ENCODE data around the gene SSC5D.
"Not testable (repeated sequence)": the region's sequence is repeated elsewhere in the genome, so short reads cannot be mapped to it uniquely, and the experiment has no call there.

The SSC5D gene

DNA sequence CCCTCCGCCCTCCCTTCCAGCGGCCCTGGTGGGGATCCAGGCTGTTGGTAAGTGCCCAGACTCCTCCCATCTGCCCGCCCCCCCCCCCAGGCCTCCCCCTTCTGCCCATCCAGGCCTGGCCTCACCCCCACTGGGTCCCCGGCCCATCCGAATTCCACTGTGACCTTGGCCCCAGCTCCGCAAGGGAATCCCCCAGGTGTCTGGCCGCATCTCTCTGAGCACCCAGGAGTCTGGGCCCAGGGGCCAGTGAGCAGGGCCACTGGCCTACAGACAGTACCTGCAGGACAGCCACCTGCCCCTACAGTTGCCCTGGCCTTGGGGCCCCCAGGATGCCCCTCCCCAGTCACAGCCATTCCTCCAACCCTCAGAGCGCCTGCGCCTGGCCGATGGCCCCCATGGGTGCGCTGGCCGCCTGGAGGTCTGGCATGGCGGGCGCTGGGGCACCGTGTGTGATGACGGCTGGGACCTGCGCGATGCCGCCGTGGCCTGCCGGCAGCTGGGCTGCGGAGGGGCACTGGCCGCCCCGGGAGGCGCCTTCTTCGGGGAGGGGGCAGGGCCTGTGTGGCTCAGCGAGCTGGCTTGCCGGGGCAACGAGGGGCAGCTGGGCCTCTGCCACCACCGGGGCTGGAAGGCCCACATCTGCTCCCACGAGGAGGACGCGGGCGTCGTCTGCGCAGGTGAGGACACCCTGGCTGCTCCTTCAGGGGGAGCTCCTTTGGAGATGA lies 912 bp downstream of the SSC5D start:
- no peak for DNase-seq

- DNase-seq = no peak
These were observed 1.7 kb downstream of the SSC5D start for GRCh38 chr19:55489711-55490477.

DNA sequence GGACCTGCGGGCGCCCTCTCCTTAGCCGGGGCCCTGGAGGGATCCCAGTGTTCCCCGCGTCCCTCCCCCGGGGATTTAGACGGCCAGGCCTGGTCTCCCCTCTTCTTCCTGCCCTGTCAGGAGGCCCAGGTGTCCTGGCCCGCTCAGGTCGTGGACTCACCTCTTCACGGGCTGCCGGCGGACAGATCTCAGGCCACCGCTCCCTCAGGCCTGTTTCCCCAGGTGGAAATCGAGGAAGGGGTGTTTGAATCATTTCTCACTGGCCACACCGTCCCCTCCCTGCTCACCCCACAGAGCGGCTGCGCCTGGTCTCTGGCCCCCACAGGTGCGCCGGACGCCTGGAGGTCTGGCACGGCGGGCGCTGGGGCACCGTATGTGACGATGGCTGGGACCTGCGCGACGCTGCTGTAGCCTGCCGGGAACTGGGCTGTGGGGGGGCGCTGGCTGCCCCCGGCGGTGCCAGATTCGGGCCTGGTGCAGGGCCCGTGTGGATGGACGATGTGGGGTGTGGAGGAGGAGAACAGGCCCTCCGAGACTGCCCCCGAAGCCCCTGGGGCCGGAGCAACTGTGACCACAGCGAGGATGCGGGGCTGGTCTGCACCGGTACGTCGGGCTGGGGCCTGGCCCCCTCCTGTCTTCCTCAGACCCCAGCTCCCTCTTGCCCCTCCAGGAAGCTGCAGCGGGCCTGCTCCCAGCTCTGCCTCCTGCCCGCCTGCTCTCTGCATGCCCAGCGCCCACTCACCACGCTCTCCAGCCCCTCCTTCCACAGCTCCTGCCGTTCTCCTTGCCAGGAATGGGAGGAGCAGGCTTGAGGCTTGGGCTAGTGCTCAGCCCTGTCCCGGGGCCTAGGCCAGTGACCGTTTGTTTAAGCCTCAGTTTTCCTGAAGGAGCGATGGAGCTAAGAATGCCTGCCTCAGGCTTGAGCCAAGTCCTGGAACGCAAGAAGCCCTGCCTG lies 2.5 kb downstream of the SSC5D start:
- DNase-seq = no peak

GRCh38 chr19:55491546-55492360 lies 3.5 kb downstream of the SSC5D start:
- DNase-seq = no peak

GRCh38 chr19:55492362-55492944 lies 4.2 kb downstream of the SSC5D start:
- DNase-seq = no peak

- no peak for DNase-seq
These were observed 4.9 kb downstream of the SSC5D start for GRCh38 chr19:55493052-55493644.

- DNase-seq = no peak
These were observed 5.5 kb downstream of the SSC5D start for GRCh38 chr19:55493645-55494171.

DNA sequence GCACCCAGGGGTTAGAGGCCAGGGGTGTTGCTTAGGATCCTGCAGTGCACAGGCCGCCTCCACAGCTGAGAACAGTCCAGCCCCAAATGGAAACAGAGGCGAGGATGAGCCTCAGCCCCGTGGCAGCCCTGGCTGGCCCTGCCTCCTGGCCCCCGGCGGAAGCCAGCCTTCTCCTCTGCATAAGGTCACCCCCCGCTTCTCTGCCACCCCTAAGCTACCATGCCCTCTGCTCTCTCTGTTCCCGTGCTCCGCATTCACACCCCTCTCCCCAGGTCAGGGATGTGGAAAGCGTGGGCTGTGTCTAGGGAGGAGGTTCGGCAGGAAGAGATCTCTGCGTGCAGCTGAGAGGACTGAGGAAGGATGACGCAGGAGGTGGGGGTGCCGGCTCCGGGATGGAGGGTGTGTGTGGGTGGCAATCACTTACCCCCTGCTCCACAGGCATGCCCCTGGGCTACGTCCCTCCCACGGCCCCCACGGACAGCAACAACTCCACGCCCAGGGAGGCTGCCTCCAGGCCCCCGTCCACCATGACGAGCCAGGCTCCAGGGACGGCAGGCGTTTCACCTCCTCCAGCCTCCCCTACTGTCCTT lies 6.0 kb downstream of the SSC5D start:
- no peak for DNase-seq

DNA sequence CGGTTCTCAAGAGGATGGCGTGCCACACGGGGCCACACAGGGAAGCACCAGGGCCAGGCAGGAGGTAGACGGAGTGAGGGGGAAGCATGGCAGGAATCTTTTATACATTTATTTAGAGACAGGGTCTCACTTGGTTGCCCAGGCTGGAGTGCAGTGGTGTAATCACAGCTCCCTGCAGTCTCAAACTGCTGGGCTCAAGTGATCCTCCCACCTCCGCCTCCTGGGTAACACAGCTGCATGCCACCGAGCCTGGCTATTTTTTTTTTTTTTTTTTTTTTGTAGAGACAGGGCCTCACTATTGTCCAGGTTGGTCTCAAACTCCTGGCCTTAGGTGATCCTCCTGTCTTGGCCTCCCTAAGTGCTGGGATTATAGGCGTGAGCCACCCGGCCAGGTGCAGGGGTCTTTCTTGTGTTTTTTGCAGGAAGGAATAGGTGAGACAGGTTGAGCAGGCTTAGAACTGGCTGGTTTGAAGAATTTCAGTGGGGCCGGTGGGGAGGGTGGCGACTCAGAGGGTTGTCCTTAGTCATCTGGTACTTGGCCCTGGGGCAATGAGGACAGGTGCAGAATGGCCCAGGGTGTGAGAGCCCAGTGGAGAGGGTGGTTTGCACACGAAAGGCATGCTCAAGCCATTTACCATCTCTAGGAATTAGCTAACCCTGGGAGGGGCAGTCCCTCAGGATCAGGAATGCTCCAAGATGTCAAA lies 7.6 kb downstream of the SSC5D start:
- DNase-seq = no peak

GRCh38 chr19:55496820-55497219 lies 8.6 kb downstream of the SSC5D start:
- not testable (repeated sequence) for DNase-seq

DNA sequence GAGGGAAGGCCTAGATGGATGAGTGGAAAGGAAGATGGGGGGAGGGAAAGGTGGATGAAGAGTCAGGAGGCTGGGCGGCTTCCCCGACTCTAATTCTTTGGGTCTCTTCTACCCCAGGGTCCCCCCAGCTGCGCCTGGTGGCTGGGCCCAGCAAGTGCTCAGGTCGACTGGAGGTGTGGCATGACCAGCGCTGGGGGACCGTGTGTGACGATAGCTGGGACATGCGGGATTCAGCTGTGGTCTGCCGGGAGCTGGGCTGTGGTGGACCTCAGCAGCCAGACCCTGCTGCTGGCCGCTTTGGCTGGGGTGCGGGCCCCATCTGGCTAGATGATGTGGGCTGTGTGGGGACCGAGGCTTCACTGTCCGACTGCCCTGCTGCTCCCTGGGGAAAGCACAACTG lies 9.5 kb downstream of the SSC5D start:
- DNase-seq = no peak

DNA sequence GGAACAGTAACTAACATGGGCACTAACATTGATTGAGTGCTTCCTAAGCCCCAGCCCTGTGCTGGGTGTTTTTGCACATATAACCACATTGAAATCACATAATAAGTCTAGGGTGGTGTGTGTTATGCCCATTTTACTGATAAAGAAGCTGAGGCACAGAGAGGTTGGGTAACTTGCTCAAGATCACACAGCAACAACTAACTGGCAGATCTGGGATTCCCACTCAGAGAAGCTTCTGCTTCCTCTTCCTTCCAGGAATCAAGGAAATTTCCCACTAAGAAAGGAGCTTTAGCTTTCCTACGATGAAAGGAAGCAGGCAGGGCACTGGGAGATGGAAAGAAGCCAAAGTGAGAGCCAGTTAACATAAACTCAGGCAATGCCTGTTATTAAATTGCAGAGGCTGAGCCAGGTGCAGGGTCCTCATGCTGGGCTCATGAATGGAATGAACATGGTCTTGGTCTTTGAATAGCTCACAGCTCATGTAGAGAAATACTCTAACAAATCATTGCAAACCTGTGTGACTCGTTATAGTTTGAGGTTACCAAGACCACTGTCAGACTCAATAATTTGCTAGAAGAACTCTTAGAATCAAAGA lies 10.1 kb downstream of the SSC5D start:
- DNase-seq = no peak

- no peak for DNase-seq
These were observed 12.2 kb downstream of the SSC5D start for GRCh38 chr19:55500368-55500952.

- no peak for DNase-seq
These were observed 14.1 kb downstream of the SSC5D start for GRCh38 chr19:55502197-55502952.

DNA sequence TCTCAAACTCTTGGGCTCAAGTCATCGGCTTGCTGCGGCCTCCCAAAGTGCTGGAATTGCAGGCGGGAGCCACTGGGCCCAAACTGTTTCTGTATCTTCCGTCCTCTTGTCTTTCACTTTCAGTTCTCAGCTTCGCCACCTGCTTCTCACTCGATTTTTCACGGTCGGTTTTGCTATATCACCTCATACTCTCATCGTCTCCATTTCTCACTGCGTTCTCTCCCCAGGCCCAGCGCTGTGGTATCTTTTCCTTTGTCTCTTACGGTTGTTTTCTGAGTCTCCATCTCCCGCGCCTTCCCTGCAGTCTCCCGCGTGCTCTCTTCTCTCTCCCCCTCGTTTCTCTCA lies 14.9 kb downstream of the SSC5D start:
- no peak for DNase-seq

DNA sequence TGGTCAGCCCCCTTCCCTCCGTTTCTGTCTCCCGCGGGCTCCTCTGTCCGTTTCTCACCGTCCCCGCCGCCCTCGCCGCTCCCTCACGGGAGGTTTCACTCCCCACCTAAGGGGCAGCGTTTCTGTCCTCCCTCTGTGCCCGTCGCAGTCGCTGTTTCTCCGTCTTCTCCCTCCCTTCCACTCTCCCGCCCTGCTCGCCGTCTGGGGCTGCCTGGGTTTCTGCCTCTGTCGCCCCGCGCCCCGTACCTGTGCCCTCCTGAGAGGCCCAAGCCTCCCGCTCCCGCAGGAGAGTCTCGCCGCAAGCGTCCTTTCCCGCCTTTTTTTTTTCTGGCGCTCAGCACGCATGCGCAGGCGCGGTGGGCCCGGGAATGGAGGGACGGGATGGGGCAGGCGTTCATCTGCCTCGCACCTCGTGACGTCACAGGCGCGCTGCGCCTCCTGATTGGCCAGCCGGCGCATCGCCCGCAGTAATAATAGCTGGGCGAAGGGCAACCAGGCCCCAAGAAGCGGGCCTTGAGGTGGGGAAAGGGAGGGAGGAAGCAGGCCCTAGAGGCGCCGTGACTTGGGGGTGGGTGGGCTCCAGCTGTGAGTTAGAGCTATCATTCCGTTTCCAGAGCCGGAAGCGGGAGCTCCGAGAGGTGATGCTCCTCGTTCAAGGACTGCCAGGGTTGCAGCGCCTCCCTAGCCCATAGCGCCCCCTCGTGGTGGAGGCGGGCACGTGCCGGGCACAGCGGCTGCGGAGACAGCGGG lies 15.4 kb downstream of the SSC5D start:
- peak; percentile 95 to 98 for DNase-seq

DNA sequence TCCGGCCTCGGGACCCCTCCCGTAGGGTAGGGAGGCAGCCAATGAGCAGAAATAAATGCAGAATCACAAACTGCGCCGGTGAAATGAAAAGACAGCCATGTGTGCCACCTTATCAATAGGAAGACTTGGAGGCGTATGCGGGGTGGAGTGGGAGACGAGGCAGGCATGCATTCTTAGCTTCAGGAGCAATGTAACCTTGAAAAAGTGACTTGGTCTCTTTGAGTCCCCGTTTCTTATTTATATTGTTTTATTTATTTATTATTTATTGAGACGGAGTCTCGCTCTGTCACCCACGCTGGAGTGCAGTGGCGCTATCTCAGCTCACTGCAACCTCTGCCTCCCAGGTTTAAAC lies 16.0 kb downstream of the SSC5D start:
- DNase-seq = no peak

GRCh38 chr19:55504981-55505380 lies 16.7 kb downstream of the SSC5D start:
- no peak for DNase-seq
